ENCODE measurements around the gene VGLL4. TPM values are rescaled to one million over a fixed set of nuclear protein-coding genes. Genes with fewer than 3 reads are reported as not detected.

The VGLL4 gene
- total RNA-seq, 1 experiment from 2014 or later: 26.9 TPM

DNA sequence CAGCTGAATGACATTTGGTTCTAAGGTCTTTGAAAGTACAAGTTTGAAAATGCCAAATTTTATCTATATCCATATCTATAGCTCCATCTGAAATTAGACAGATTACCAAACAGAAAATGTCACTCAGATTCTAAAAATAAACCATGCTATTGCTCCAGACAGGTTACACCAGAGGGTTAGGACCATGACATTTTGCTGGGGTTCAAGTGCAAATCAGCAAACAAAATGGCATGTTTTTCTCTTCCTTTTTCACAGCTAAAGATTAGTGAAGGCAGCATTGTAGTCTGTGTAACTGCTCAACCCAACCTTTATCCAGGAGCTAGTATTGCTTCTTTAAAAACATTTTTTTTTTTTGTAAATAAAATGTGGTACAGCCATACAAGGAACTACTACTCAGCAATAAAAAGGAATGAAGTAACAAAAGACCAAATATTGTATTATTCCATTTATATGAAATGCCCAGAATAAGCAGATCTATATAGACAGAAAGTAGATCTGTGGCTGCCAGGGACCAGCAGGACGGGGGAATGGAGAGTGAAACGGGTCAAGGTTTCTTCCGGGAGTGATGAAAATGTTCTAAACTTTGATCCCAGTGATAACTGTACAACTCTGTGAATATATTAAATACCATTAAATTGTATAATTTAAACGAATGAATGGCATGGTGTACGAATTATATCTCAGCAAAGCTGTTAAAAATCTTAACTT is 18.2 kb downstream of the VGLL4 start:
- Histone ChIP-seq H3K4me3 (replicated peaks in 1 of 2; ENCODE audit: low read depth in 1 of 2, low read length in 2 of 2) (no peak overlapping the region), H3K36me3 (ENCODE audit: control insufficient read depth in 1 of 2, insufficient read depth in 2 of 2, low read length in 2 of 2) (no peaks in the 10 kb centered on the region), H4K20me1 (ENCODE audit: insufficient read depth) (no peaks in the 10 kb centered on the region), H3K4me2 (ENCODE audit: low read length) (no peak overlapping the region), H3K9me2 (ENCODE audit: insufficient read depth) (no peaks in the 10 kb centered on the region), H3K9ac (ENCODE audit: low read length) (no peak overlapping the region), H2AFZ (ENCODE audit: low read depth, low read length, poor library complexity, severe bottlenecking) (no peak overlapping the region), H3K4me1 (ENCODE audit: control insufficient read depth in 1 of 2, insufficient read depth in 2 of 2, low read length in 2 of 2) (no peaks in the 10 kb centered on the region), H3K27ac (ENCODE audit: low read depth, low read length) (no peak overlapping the region), H3K79me2 (ENCODE audit: insufficient read depth, low read length) (peaks cover 68% of the 10 kb centered on the region), H3K27me3 (ENCODE audit: insufficient read depth, low read length) (no peaks in the 10 kb centered on the region), H3K9me3 (ENCODE audit: control insufficient read depth in 1 of 2, insufficient read depth in 1 of 2, low read depth in 1 of 2, low read length in 2 of 2) (no peaks in the 10 kb centered on the region)
- DNase-seq (ENCODE audit: low read depth, low spot score): no peak
- no TSS peak for BruUV-seq (replicated peaks)
- CTCF ChIA-PET: no interaction called here
- POLR2A ChIA-PET: no interaction called here
- TF ChIP-seq ZNF274 (IDR thresholded peaks at IDR 0.05; ENCODE audit: low read depth, low read length): no peak
- TF ChIP-seq ZFX (IDR thresholded peaks at IDR 0.05): no peak
- TF ChIP-seq, protein P1, sequence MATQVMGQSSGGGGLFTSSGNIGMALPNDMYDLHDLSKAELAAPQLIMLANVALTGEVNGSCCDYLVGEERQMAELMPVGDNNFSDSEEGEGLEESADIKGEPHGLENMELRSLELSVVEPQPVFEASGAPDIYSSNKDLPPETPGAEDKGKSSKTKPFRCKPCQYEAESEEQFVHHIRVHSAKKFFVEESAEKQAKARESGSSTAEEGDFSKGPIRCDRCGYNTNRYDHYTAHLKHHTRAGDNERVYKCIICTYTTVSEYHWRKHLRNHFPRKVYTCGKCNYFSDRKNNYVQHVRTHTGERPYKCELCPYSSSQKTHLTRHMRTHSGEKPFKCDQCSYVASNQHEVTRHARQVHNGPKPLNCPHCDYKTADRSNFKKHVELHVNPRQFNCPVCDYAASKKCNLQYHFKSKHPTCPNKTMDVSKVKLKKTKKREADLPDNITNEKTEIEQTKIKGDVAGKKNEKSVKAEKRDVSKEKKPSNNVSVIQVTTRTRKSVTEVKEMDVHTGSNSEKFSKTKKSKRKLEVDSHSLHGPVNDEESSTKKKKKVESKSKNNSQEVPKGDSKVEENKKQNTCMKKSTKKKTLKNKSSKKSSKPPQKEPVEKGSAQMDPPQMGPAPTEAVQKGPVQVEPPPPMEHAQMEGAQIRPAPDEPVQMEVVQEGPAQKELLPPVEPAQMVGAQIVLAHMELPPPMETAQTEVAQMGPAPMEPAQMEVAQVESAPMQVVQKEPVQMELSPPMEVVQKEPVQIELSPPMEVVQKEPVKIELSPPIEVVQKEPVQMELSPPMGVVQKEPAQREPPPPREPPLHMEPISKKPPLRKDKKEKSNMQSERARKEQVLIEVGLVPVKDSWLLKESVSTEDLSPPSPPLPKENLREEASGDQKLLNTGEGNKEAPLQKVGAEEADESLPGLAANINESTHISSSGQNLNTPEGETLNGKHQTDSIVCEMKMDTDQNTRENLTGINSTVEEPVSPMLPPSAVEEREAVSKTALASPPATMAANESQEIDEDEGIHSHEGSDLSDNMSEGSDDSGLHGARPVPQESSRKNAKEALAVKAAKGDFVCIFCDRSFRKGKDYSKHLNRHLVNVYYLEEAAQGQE (IDR thresholded peaks at IDR 0.05; ENCODE audit: low read depth): no peak
- TF ChIP-seq, protein P2, sequence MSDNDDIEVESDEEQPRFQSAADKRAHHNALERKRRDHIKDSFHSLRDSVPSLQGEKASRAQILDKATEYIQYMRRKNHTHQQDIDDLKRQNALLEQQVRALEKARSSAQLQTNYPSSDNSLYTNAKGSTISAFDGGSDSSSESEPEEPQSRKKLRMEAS (IDR thresholded peaks at IDR 0.05): no peak
- TF ChIP-seq, protein P3, sequence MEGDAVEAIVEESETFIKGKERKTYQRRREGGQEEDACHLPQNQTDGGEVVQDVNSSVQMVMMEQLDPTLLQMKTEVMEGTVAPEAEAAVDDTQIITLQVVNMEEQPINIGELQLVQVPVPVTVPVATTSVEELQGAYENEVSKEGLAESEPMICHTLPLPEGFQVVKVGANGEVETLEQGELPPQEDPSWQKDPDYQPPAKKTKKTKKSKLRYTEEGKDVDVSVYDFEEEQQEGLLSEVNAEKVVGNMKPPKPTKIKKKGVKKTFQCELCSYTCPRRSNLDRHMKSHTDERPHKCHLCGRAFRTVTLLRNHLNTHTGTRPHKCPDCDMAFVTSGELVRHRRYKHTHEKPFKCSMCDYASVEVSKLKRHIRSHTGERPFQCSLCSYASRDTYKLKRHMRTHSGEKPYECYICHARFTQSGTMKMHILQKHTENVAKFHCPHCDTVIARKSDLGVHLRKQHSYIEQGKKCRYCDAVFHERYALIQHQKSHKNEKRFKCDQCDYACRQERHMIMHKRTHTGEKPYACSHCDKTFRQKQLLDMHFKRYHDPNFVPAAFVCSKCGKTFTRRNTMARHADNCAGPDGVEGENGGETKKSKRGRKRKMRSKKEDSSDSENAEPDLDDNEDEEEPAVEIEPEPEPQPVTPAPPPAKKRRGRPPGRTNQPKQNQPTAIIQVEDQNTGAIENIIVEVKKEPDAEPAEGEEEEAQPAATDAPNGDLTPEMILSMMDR (IDR thresholded peaks at IDR 0.05 in 2 of 3, conservative IDR thresholded peaks at IDR 0.05 in 1 of 3; ENCODE audit: borderline replicate concordance in 1 of 3, insufficient read depth in 1 of 3, low read depth in 2 of 3, low read length in 2 of 3): no peak
- no peak for ATAC-seq
- RAD21 ChIA-PET (ENCODE audit: low non-redundant PET in 1 of 2, low total read pairs in 2 of 2, uncharacterized antibody in 2 of 2, unreplicated experiment in 2 of 2): no interaction called here
- intact Hi-C loops (cut with micrococcal nuclease): no loop called here
